PFSK-1 (cell line): Measurements from ENCODE around the gene FBXO21.

ENCODE experiments used
- FOXP2 ChIP-seq: optimal IDR thresholded peaks from 2 replicates; pipeline ENCODE3; 2011; ENCODE audit warnings: borderline replicate concordance, control low read depth, inconsistent platforms; ENCODE audit not compliant: insufficient read depth; ENCODE audit errors: extremely low read length, extremely low read depth
- POLR2AphosphoS5 ChIP-seq: IDR thresholded peaks from 2 replicates; pipeline ENCODE4 v1.6.1; 2012; ENCODE audit warnings: low read depth, mild to moderate bottlenecking, control low read depth, low read length, moderate library complexity
- SIN3A ChIP-seq: IDR thresholded peaks from 2 replicates; pipeline ENCODE4 v1.6.1; 2012; ENCODE audit warnings: mild to moderate bottlenecking, low read length, moderate library complexity, borderline replicate concordance; ENCODE audit not compliant: insufficient read depth
- TAF1 ChIP-seq: IDR thresholded peaks from 2 replicates; pipeline ENCODE4 v1.6.1; 2012; ENCODE audit warnings: low read length, control low read depth, borderline replicate concordance; ENCODE audit not compliant: insufficient read depth

- TF ChIP-seq POLR2AphosphoS5, result no peak
- no peak for TF ChIP-seq TAF1
- no peak for TF ChIP-seq SIN3A
- TF ChIP-seq FOXP2, result no peak
These were observed 20.7 kb downstream of the FBXO21 start for GRCh38 chr12:117169548-117169947.
